Islet precursor cell (in vitro differentiated cells): ENCODE results near the gene LBH.

Experiments used
- DNase-seq: peaks from one replicate; pipeline ENCODE4 v3.0.0-alpha.2; 2018

LBH gene

GRCh38 chr2:30231212-30231995 is at the start of gene LBH:
LBH (plus strand) TSS chr2:30231534; CDS start chr2:30231739, 205 bp downstream.
- DNase-seq = peak; percentile 96

GRCh38 chr2:30184035-30184434 is 47.3 kb upstream of the LBH start:
- no peak for DNase-seq

GRCh38 chr2:30185178-30185577 is 46.2 kb upstream of the LBH start:
- DNase-seq = no peak

GRCh38 chr2:30188292-30188691 is 43.0 kb upstream of the LBH start:
- no peak for DNase-seq

- DNase-seq = no peak
Observed at GRCh38 chr2:30190637-30191036, 40.7 kb upstream of the LBH start.

GRCh38 chr2:30191107-30191506 is 40.2 kb upstream of the LBH start:
- no peak for DNase-seq

GRCh38 chr2:30191819-30192271 is 39.5 kb upstream of the LBH start:
- DNase-seq = no peak

GRCh38 chr2:30192314-30192713 is 39.0 kb upstream of the LBH start:
- DNase-seq = no peak

GRCh38 chr2:30193104-30193681 is 38.1 kb upstream of the LBH start:
- DNase-seq = no peak

GRCh38 chr2:30194421-30194820 is 36.9 kb upstream of the LBH start:
- DNase-seq = no peak

GRCh38 chr2:30195016-30195415 is 36.3 kb upstream of the LBH start:
- no peak for DNase-seq

- DNase-seq = peak; percentile 58
Observed at GRCh38 chr2:30197570-30198192, 33.7 kb upstream of the LBH start.

GRCh38 chr2:30201990-30202389 is 29.3 kb upstream of the LBH start:
- no peak for DNase-seq

GRCh38 chr2:30203156-30203555 is 28.2 kb upstream of the LBH start:
- no peak for DNase-seq

- DNase-seq = no peak
Observed at GRCh38 chr2:30204281-30204680, 27.1 kb upstream of the LBH start.

GRCh38 chr2:30205456-30205855 is 25.9 kb upstream of the LBH start:
- no peak for DNase-seq

- no peak for DNase-seq
Observed at GRCh38 chr2:30206461-30207430, 24.6 kb upstream of the LBH start.

- peak; percentile 84 for DNase-seq
Observed at GRCh38 chr2:30208453-30208852, 22.9 kb upstream of the LBH start.

- no peak for DNase-seq
Observed at GRCh38 chr2:30209227-30209626, 22.1 kb upstream of the LBH start.

GRCh38 chr2:30213326-30213725 is 18.0 kb upstream of the LBH start:
- peak; percentile 25 for DNase-seq

- DNase-seq = no peak
Observed at GRCh38 chr2:30213907-30214463, 17.3 kb upstream of the LBH start.

- no peak for DNase-seq
Observed at GRCh38 chr2:30216157-30216556, 15.2 kb upstream of the LBH start.
